Measurements from ENCODE around the gene AUP1. TPM values are rescaled to one million over a fixed set of nuclear protein-coding genes. Genes with fewer than 3 reads are reported as not detected.
"Not testable (repeated sequence)": the region's sequence is repeated elsewhere in the genome, so short reads cannot be mapped to it uniquely, and the experiment has no call there.

AUP1 gene
- polyA plus RNA-seq, 1 donor = 145 TPM

- WGBS (ENCODE audit: insufficient coverage, low lambda C conversion rate) = 100% methylated on average over 1 of the region's 1 CpG
- no peak for DNase-seq
Observed at GRCh38 chr2:74571058-74571457, 41.6 kb upstream of the AUP1 start.

DNA sequence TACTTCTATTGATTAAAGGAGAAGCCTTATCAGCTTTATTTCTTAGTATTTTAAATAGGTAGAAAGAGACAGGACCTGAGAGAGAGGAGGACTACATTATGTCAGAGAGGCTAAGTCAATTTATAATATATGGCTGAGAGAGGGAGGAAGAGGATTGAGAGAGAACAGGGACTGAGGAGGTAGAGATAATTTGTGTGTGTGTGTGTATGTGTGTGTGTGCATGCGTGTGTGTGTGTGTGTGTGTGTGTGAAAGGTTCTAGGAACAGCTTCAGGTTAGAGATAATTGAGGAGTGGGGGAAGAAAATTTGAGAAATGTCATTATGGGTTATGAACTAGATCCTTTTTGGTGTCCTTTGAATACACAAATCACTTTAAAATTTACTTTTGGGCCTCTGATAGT lies 40.2 kb upstream of the AUP1 start:
- no peaks in the 10 kb centered on the region for H3K4me1 ChIP-seq (ENCODE audit: control insufficient read depth, insufficient read depth, low read length)
- no peak overlapping the region for H3K27ac ChIP-seq (ENCODE audit: low read length)
- no peak overlapping the region for H3K4me3 ChIP-seq (ENCODE audit: low read length)
- no peaks in the 10 kb centered on the region for H3K9me3 ChIP-seq (ENCODE audit: control insufficient read depth, low read depth, low read length)
- no peak for DNase-seq
- H3K36me3 ChIP-seq (ENCODE audit: control insufficient read depth, insufficient read depth, low read length) = no peaks in the 10 kb centered on the region
- peaks cover 17% of the 10 kb centered on the region for H3K27me3 ChIP-seq (ENCODE audit: control insufficient read depth, insufficient read depth, low read length)
- WGBS (ENCODE audit: insufficient coverage, low lambda C conversion rate) = 40% methylated on average over 1 of the region's 1 CpG

More at GRCh38 chr2:74571058-74571457, 41.6 kb upstream of the AUP1 start:
- H3K4me1 ChIP-seq (ENCODE audit: control insufficient read depth, insufficient read depth, low read length) = no peaks in the 10 kb centered on the region
- H3K27ac ChIP-seq (ENCODE audit: low read length) = no peak overlapping the region
- no peaks in the 10 kb centered on the region for H3K9me3 ChIP-seq (ENCODE audit: control insufficient read depth, low read depth, low read length)
- H3K4me3 ChIP-seq (ENCODE audit: low read length) = no peak overlapping the region
- H3K27me3 ChIP-seq (ENCODE audit: control insufficient read depth, insufficient read depth, low read length) = peaks cover 14% of the 10 kb centered on the region
- H3K36me3 ChIP-seq (ENCODE audit: control insufficient read depth, insufficient read depth, low read length) = no peaks in the 10 kb centered on the region

DNA sequence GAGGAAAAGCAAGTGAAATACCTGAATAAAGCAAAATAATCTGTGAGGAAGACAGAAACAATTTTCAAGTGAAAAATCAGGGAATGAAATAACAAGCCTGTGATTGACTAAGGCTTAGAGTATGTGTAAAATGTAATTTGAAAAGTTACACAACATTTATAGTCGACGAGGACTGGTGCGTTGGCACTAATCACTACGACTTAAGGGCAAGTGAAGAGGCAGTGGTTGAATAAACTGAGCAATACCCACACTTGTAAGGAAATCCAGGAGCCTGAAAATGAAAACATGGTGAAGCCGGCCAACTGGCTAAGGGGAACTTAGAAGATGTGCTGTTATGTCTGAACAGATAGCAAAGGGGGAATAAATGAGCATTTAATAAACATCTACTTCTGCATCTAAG lies 38.4 kb upstream of the AUP1 start:
- WGBS (ENCODE audit: insufficient coverage, low lambda C conversion rate) = no CpG with 5 or more reads among the region's 5 CpGs
- no peaks in the 10 kb centered on the region for H3K9me3 ChIP-seq (ENCODE audit: control insufficient read depth, low read depth, low read length)
- no peak overlapping the region for H3K4me3 ChIP-seq (ENCODE audit: low read length)
- peaks cover 32% of the 10 kb centered on the region for H3K27me3 ChIP-seq (ENCODE audit: control insufficient read depth, insufficient read depth, low read length)
- no peak for DNase-seq
- H3K4me1 ChIP-seq (ENCODE audit: control insufficient read depth, insufficient read depth, low read length) = no peaks in the 10 kb centered on the region
- H3K27ac ChIP-seq (ENCODE audit: low read length) = no peak overlapping the region
- H3K36me3 ChIP-seq (ENCODE audit: control insufficient read depth, insufficient read depth, low read length) = no peaks in the 10 kb centered on the region

DNA sequence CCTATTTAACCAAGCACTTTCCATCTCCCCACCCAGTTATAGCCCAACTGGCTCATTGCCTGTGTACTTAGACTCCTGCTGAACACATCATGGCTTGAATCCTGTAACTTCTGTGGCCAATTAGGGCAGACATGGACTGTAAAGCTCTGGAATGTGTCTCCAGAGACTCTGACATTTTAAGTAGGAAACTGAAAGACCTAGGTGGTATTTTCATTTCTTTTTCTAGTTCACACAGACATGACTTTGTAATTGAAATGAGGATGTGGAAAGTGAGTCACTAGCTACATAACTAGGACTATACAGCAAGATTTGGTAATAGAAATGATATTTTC lies 37.2 kb upstream of the AUP1 start:
- H3K9me3 ChIP-seq (ENCODE audit: control insufficient read depth, low read depth, low read length) = no peaks in the 10 kb centered on the region
- H3K27ac ChIP-seq (ENCODE audit: low read length) = no peak overlapping the region

GRCh38 chr2:74566076-74566753 lies 36.7 kb upstream of the AUP1 start:
- Histone ChIP-seq H3K9me3 (ENCODE audit: control insufficient read depth, low read depth, low read length) (no peaks in the 10 kb centered on the region), H3K4me3 (ENCODE audit: low read length) (no peak overlapping the region), H3K36me3 (ENCODE audit: control insufficient read depth, insufficient read depth, low read length) (no peaks in the 10 kb centered on the region), H3K27ac (ENCODE audit: low read length) (no peak overlapping the region), H3K27me3 (ENCODE audit: control insufficient read depth, insufficient read depth, low read length) (peaks cover 49% of the 10 kb centered on the region), H3K4me1 (ENCODE audit: control insufficient read depth, insufficient read depth, low read length) (no peaks in the 10 kb centered on the region)
- DNase-seq = no peak
- WGBS (ENCODE audit: insufficient coverage, low lambda C conversion rate) = 50% methylated on average over 1 of the region's 7 CpGs

More for the DNA sequence above, 37.2 kb upstream of the AUP1 start:
- no peak for DNase-seq
- Histone ChIP-seq H3K27me3 (ENCODE audit: control insufficient read depth, insufficient read depth, low read length) (peaks cover 44% of the 10 kb centered on the region), H3K4me3 (ENCODE audit: low read length) (no peak overlapping the region), H3K36me3 (ENCODE audit: control insufficient read depth, insufficient read depth, low read length) (no peaks in the 10 kb centered on the region), H3K4me1 (ENCODE audit: control insufficient read depth, insufficient read depth, low read length) (no peaks in the 10 kb centered on the region)

GRCh38 chr2:74564222-74564621 lies 34.7 kb upstream of the AUP1 start:
- no peak overlapping the region for H3K27ac ChIP-seq (ENCODE audit: low read length)
- no peak overlapping the region for H3K4me3 ChIP-seq (ENCODE audit: low read length)
- 60% methylated on average over 1 of the region's 5 CpGs for WGBS (ENCODE audit: insufficient coverage, low lambda C conversion rate)
- no peak for DNase-seq
- peaks cover 67% of the 10 kb centered on the region for H3K27me3 ChIP-seq (ENCODE audit: control insufficient read depth, insufficient read depth, low read length)
- no peaks in the 10 kb centered on the region for H3K4me1 ChIP-seq (ENCODE audit: control insufficient read depth, insufficient read depth, low read length)
- no peaks in the 10 kb centered on the region for H3K36me3 ChIP-seq (ENCODE audit: control insufficient read depth, insufficient read depth, low read length)
- no peaks in the 10 kb centered on the region for H3K9me3 ChIP-seq (ENCODE audit: control insufficient read depth, low read depth, low read length)

- no peak for DNase-seq
- Histone ChIP-seq H3K4me3 (ENCODE audit: low read length) (no peak overlapping the region), H3K36me3 (ENCODE audit: control insufficient read depth, insufficient read depth, low read length) (no peaks in the 10 kb centered on the region), H3K4me1 (ENCODE audit: control insufficient read depth, insufficient read depth, low read length) (no peaks in the 10 kb centered on the region), H3K27me3 (ENCODE audit: control insufficient read depth, insufficient read depth, low read length) (peaks cover 76% of the 10 kb centered on the region), H3K9me3 (ENCODE audit: control insufficient read depth, low read depth, low read length) (no peaks in the 10 kb centered on the region), H3K27ac (ENCODE audit: low read length) (no peak overlapping the region)
- no CpG with 5 or more reads among the region's 7 CpGs for WGBS (ENCODE audit: insufficient coverage, low lambda C conversion rate)
Observed at GRCh38 chr2:74562126-74562775, 32.7 kb upstream of the AUP1 start.

- not testable (repeated sequence) for H3K9me3 ChIP-seq (ENCODE audit: control insufficient read depth, low read depth, low read length); H3K4me1 ChIP-seq (ENCODE audit: control insufficient read depth, insufficient read depth, low read length); H3K27ac ChIP-seq (ENCODE audit: low read length); H3K4me3 ChIP-seq (ENCODE audit: low read length); H3K36me3 ChIP-seq (ENCODE audit: control insufficient read depth, insufficient read depth, low read length); DNase-seq
- peaks cover 83% of the 10 kb centered on the region for H3K27me3 ChIP-seq (ENCODE audit: control insufficient read depth, insufficient read depth, low read length)
- WGBS (ENCODE audit: insufficient coverage, low lambda C conversion rate) = no CpG with 5 or more reads among the region's 1 CpG
Observed at GRCh38 chr2:74561022-74561421, 31.5 kb upstream of the AUP1 start.

DNA sequence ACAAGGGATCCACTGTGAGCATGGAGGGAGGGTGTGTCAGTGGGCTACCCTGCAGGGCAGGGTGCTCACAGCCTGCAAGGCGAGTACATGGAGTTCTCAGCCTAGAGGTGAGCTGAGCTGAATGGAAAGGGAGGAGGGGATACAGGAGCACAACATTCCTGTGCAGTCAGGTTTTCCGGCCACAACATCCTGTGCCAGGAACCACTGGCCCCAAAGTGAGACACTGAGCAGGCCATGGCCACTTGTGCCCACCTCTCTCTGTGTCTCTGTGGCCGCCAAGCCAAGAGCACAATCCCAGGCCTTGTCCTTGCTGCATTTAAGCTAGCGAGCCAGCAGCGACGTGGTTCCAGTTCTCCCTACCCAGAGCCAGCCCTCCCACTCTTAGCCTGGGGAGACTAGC lies 31.1 kb upstream of the AUP1 start:
- H3K27ac ChIP-seq (ENCODE audit: low read length) = no peak overlapping the region
- H3K9me3 ChIP-seq (ENCODE audit: control insufficient read depth, low read depth, low read length) = no peaks in the 10 kb centered on the region
- no peaks in the 10 kb centered on the region for H3K4me1 ChIP-seq (ENCODE audit: control insufficient read depth, insufficient read depth, low read length)
- no CpG with 5 or more reads among the region's 6 CpGs for WGBS (ENCODE audit: insufficient coverage, low lambda C conversion rate)
- H3K36me3 ChIP-seq (ENCODE audit: control insufficient read depth, insufficient read depth, low read length) = no peaks in the 10 kb centered on the region
- H3K4me3 ChIP-seq (ENCODE audit: low read length) = no peak overlapping the region
- peaks cover 84% of the 10 kb centered on the region for H3K27me3 ChIP-seq (ENCODE audit: control insufficient read depth, insufficient read depth, low read length)
- no peak for DNase-seq

GRCh38 chr2:74559912-74560311 lies 30.4 kb upstream of the AUP1 start:
- Histone ChIP-seq H3K27me3 (ENCODE audit: control insufficient read depth, insufficient read depth, low read length) (peaks cover 91% of the 10 kb centered on the region), H3K27ac (ENCODE audit: low read length) (no peak overlapping the region), H3K36me3 (ENCODE audit: control insufficient read depth, insufficient read depth, low read length) (no peaks in the 10 kb centered on the region), H3K9me3 (ENCODE audit: control insufficient read depth, low read depth, low read length) (peaks cover 4% of the 10 kb centered on the region), H3K4me1 (ENCODE audit: control insufficient read depth, insufficient read depth, low read length) (no peaks in the 10 kb centered on the region), H3K4me3 (ENCODE audit: low read length) (no peak overlapping the region)
- no peak for DNase-seq
- no CpG with 5 or more reads among the region's 5 CpGs for WGBS (ENCODE audit: insufficient coverage, low lambda C conversion rate)
